GM20000 (cell line): ENCODE measurements around the gene H1-8.

Experiments used
- DNase-seq: peaks from one replicate; pipeline ENCODE4 v3.0.0; 2012; ENCODE audit warnings: low spot score
- TF ChIP-seq, protein P1 (sequence below): IDR thresholded peaks from 2 replicates; pipeline ENCODE4 v1.5.1; 2012; ENCODE audit warnings: mild to moderate bottlenecking, control low read depth; ENCODE audit errors: extremely low read depth, missing control alignments

H1-8 gene

DNA sequence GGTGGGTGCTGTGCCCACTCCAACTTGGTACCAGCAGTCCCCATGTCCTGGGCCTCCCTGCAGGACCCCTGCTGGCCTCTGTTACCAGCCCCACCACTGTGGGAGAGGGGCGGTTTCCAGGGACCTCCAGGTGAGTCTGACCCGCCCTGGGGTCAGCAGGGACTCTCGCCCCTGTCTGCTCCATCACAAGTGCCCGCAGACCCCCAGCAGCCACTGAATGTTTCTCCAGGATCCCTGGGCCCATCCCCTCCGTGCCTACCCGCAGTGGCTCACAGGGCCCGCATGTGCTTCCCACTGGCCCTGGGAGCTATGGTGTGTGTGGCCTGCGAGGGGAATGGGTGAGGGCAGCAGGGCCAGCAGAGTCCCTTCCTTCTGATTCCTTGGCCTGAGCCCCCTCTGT lies 24.4 kb upstream of the H1-8 start:
- TF ChIP-seq, protein P1, sequence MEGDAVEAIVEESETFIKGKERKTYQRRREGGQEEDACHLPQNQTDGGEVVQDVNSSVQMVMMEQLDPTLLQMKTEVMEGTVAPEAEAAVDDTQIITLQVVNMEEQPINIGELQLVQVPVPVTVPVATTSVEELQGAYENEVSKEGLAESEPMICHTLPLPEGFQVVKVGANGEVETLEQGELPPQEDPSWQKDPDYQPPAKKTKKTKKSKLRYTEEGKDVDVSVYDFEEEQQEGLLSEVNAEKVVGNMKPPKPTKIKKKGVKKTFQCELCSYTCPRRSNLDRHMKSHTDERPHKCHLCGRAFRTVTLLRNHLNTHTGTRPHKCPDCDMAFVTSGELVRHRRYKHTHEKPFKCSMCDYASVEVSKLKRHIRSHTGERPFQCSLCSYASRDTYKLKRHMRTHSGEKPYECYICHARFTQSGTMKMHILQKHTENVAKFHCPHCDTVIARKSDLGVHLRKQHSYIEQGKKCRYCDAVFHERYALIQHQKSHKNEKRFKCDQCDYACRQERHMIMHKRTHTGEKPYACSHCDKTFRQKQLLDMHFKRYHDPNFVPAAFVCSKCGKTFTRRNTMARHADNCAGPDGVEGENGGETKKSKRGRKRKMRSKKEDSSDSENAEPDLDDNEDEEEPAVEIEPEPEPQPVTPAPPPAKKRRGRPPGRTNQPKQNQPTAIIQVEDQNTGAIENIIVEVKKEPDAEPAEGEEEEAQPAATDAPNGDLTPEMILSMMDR = no peak
- no peak for DNase-seq

DNA sequence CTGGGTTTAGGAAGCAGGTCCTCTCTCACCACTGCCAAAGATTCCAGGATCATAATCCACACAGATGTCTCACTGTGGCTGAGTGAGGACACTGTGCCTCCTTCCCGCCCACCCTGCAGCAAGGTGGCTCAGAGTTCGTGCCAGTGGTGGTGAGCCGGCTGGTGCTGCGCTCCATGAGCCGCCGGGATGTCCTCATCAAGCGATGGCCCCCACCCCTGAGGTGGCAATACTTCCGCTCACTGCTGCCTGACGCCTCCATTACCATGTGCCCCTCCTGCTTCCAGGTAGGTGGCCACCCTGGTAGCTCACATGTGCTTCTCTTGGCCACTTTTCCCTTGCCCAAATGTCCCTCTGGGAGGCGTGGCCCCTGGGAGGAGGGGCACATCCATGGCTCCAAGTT lies 23.5 kb upstream of the H1-8 start:
- DNase-seq = no peak
- TF ChIP-seq, protein P1 = no peak

DNA sequence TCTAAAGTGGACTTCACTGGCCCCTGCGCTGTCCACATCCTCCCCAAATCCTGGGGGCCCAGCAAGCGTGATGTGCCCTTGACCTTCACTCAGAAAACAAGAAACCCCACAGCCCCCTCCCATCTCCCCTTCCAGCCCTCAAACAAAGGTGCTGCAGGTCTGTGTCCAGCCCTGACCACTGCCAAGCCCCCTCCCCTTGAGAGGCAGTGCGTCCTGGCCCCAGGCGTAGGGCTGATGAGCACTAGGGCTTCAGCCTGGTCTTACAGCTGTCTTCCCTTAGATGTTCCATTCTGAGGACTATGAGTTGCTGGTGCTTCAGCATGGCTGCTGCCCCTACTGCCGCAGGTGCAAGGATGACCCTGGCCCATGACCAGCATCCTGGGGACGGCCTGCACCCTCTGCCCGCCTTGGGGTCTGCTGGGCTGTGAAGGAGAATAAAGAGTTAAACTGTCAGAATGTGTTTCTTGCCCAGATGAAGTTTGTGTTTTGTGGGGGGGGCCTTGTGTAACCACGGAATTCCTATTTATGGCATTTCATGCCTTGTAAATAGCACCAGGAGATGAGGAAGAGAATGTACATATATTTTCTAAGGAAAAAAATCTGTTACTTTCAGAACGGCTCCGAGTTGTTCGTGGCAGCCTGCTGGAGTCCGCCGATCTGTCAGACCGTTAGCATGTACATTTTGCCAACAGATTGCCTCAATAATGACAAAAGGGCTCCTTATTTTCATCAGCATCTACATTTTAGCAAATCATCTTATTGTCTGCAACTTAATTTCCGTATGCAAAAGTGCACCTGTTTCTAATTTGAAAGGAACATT lies 22.9 kb upstream of the H1-8 start:
- TF ChIP-seq, protein P1 = no peak

DNA sequence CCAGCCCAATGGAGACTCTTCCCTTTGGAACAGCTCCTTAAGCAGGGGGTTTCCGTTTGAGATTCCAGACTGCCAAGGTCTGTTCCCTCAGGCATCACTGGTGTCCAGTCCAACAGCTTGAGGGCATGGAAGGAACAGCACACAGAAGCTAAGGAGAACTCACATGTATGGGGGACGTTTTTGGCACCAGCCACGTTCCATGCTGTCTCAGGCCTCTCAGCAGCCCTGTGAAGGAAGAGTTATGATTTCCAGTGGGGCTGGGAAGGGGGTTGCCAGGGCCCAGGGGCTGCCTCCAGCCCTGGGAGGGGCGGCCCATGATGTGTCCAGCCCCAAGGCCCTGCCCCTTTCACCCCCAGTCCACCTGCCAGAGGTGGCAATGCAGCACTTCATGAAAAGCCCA lies 22.0 kb upstream of the H1-8 start:
- DNase-seq = no peak
- TF ChIP-seq, protein P1 = no peak

More for the DNA sequence above, 22.9 kb upstream of the H1-8 start:
- DNase-seq = no peak

DNA sequence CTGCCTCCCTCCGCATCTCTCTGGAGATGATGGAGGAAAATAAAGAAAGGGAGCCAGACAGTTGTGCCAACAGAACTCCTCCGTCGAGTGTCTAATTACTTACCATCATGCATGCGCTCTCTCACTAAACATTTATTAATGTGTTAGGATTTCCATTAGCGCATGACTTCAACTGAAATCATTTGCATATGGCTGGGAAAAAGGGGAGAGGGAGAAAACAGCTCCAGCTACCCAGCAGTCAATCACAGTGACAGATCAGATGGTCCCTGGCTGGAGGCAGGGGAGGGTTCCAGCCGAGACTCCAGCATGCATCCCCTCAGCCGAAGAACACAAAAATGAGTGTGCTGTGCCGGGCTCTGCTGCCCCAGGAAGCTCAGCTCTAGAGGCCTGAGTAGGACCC lies 21.4 kb upstream of the H1-8 start:
- TF ChIP-seq, protein P1 = no peak

DNA sequence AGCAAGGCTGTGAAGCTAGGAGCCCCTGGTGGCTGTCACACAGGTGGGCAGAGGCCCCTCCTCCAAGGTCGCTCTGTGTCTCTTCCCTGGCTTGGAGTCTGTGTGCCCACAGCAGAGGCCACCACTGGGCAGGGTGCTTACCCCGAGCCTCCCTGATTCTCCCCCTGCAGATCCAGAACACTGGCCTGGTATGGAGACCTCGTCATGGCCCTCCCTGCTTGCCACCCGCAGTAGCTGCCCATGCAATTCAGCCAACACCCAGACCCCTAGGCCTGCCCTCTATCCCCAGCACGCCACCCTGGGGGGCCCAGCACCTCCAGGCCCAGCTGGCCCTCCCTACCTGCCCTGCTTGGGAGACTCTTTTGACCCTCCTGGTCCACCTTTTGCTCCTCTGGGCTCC lies 20.0 kb upstream of the H1-8 start:
- TF ChIP-seq, protein P1 = no peak
- no peak for DNase-seq

More for the DNA sequence above, 21.4 kb upstream of the H1-8 start:
- DNase-seq = no peak

DNA sequence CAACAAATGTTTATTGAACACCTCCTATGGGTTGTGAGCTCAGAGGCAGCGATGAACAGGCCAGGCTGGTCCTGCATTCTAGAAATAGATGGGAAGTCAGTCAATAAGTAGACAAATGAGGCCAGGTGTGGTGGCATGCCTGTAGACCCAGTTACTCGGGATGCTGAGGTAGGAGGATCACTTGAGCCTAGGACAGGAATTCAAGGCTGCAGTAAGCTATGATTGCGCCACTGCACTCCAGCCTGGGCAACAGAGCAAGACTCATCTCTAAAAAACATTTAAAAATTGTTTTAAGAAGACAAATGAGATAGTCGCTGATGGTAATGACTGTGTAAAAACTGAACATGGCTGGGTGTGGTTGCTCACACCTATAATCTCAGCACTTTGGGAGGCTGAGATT lies 18.9 kb upstream of the H1-8 start:
- TF ChIP-seq, protein P1 = no peak
- no peak for DNase-seq
